WERI-Rb-1 (cell line): ENCODE results near the gene CCDC78.

Experiments
- DNase-seq: peaks from one replicate; pipeline ENCODE4 v3.0.0-alpha.2; 2020
- H3K27ac ChIP-seq: fragments of 250-450 bp; sonication (Bioruptor Pico); 2 replicates; pipeline ENCODE4 v1.5.1; 2020; ENCODE audit warnings: mild to moderate bottlenecking, moderate library complexity
- H3K27me3 ChIP-seq: fragments of 250-450 bp; sonication (Bioruptor Pico); 2 replicates; pipeline ENCODE4 v1.5.1; 2021; ENCODE audit warnings: mild to moderate bottlenecking, low read depth, moderate library complexity; ENCODE audit not compliant: insufficient read depth, severe bottlenecking
- H3K36me3 ChIP-seq: fragments of 250-450 bp; sonication (Bioruptor Pico); 2 replicates; pipeline ENCODE4 v1.5.1; 2020; ENCODE audit warnings: mild to moderate bottlenecking, moderate library complexity
- H3K4me3 ChIP-seq: 2 replicates; pipeline ENCODE4 v1.5.1; 2011; ENCODE audit warnings: low read depth, mild to moderate bottlenecking, control low read depth, low read length
- H3K9me3 ChIP-seq: fragments of 250-450 bp; sonication (Bioruptor Pico); 2 replicates; pipeline ENCODE4 v1.5.1; 2021; ENCODE audit warnings: mild to moderate bottlenecking, moderate library complexity; ENCODE audit not compliant: severe bottlenecking
- TF ChIP-seq, protein P1 (sequence below): IDR thresholded peaks from 2 replicates; pipeline ENCODE4 v1.5.1; 2011; ENCODE audit warnings: low read depth, mild to moderate bottlenecking, control low read depth, inconsistent platforms, low read length

CCDC78 gene

DNA sequence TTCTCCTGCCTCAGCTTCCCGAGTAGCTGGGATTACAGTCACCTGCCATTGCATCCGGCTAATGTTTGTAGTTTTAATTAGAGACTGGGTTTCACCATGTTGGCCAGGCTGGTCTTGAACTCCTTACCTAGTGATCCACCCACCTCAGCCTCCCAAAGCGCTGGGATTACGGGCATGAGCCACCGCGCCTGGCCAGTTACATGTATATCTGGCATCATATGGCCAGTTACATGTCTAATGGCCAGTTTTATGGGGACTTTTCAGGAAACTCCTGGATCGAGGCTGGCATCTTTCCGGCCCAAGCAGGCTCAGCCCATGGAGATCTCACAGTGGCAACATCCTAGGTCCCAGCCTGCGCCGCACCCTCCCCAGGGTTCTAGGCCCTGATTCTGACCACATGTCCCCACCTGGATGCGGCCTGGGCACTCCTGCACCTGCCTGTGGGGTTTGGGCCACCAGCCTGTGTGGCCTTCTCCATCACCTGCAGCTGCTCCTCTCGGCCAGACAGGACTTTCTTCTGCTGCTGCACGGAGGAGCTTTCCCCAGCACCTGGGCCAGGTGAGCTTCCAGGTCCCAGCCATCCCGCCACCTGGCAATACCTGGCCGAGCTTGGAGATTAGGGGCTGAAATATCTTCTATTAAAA lies 15.9 kb upstream of the CCDC78 start:
- H3K4me3 ChIP-seq, result no peak overlapping the region
- no peak overlapping the region for H3K27ac ChIP-seq
- TF ChIP-seq, protein P1, sequence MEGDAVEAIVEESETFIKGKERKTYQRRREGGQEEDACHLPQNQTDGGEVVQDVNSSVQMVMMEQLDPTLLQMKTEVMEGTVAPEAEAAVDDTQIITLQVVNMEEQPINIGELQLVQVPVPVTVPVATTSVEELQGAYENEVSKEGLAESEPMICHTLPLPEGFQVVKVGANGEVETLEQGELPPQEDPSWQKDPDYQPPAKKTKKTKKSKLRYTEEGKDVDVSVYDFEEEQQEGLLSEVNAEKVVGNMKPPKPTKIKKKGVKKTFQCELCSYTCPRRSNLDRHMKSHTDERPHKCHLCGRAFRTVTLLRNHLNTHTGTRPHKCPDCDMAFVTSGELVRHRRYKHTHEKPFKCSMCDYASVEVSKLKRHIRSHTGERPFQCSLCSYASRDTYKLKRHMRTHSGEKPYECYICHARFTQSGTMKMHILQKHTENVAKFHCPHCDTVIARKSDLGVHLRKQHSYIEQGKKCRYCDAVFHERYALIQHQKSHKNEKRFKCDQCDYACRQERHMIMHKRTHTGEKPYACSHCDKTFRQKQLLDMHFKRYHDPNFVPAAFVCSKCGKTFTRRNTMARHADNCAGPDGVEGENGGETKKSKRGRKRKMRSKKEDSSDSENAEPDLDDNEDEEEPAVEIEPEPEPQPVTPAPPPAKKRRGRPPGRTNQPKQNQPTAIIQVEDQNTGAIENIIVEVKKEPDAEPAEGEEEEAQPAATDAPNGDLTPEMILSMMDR, result no peak
- peaks cover 12% of the 10 kb centered on the region for H3K36me3 ChIP-seq
- DNase-seq, result no peak
- no peaks in the 10 kb centered on the region for H3K9me3 ChIP-seq
- no peaks in the 10 kb centered on the region for H3K27me3 ChIP-seq

DNA sequence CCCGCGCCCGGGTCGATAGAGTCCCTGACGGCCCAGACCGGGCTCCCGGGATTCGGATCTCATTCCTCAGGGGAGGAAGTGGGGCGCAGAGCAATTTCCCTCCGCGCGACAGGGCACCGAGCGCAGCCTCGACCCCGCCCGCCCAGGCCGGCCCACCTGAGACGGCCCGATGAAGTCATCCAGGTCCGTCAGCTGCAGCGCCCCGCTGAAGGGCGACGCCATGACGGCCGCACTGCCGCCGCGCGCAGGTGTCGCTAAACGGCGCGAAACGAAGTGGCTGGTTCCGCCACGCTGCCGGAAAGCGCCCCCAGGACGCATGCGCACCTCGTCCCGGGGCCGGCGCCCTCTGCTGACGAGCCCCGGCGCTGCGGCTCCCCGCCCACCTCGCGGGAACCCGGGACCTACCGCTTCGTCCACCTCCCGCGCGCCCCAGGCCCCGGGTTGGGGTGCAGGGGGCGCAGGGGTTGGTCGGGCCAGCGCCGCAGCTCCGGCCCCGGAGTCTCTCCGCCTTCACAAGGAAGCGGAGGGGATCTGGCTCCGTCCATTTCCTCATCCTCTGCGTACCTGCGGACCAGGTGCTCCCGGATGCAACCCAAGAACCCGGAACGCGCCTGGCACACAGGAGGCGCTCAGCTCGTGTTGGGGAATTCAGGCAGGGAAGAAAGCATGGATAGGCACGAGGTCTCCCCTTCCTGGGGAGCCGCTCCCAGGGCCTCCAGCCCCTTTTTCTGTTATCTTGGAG lies 14.7 kb upstream of the CCDC78 start, which contains the start of gene CIAO3:
Gene CIAO3, minus strand, starts transcription at position 234 of the 742 bp plus-strand sequence. Its CDS starts 12 bp downstream, at position 222.
- TF ChIP-seq, protein P1, result peak; percentile 92
- peak; percentile 89 for DNase-seq

DNA sequence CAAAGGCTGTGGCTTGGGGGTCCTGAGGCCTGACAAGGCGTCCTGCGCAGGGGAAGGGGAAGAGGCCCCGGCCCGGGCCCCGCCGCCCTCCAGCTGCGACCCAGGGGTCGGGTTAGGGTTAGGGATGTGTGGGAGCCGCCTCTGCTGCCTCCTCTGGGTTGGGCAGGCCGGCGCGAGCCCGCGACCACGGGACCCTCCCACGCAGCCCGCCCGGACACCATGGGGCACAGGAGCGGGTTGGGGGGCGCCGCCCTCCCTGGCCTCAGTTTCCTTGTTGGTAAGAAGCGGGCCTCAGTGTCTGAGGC lies 14.2 kb upstream of the CCDC78 start:
- TF ChIP-seq, protein P1, result no peak
- Histone ChIP-seq H3K4me3 (peak overlapping the region; percentile 95), H3K9me3 (no peaks in the 10 kb centered on the region), H3K27ac (peak overlapping the region; percentile 69), H3K27me3 (no peaks in the 10 kb centered on the region), H3K36me3 (peaks cover 25% of the 10 kb centered on the region)
- no peak for DNase-seq

More for the DNA sequence above, 14.7 kb upstream of the CCDC78 start, which contains the start of gene CIAO3:
- Histone ChIP-seq H3K36me3 (peaks cover 20% of the 10 kb centered on the region), H3K9me3 (no peaks in the 10 kb centered on the region), H3K27me3 (no peaks in the 10 kb centered on the region), H3K27ac (peak within 1 kb of the TSS; percentile 69), H3K4me3 (peak within 1 kb of the TSS; percentile 95)

DNA sequence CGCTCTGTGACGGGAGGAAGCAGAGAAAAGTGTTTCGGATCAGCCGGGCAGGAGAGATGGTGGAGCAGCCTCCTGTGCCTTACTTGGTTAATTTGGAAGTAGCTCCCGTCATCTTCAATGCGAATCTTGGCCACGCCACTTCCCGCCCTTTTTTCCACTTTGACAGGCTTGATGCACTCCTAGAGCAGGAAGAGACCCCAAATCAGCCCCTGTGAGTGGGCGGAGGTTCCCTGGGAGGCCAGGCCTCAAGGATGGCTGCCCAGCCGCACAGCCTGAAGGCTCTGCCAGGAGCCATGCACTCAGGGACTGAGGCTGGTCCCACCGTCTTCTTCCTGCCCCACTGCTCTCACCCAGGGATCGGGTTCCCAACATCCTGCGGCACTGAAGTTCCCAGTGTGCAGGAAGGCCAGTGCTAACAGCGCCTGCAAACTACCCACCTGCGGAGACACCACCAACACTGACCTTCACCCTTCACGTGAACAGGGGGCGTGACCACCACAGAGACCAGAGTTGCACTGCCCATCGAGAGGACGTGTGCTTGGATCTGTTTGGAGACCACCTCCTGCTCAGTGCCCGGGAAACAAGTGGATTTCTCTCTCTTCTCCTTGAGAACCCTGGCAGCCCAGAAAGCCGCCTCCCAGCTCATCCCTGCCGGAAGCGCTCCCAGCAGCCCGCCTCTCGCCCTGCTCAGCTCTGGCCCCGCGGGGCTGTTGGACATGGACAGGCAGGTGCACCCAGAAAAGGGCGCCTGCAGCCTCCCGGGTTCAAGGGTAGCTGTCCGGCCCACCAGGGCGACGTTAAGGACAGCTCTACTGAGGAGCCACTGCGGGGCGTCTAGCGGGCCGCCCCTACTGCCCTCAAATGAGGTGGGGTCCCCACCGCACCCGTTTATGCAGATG lies 13.6 kb upstream of the CCDC78 start:
- H3K27me3 ChIP-seq, result no peaks in the 10 kb centered on the region

DNA sequence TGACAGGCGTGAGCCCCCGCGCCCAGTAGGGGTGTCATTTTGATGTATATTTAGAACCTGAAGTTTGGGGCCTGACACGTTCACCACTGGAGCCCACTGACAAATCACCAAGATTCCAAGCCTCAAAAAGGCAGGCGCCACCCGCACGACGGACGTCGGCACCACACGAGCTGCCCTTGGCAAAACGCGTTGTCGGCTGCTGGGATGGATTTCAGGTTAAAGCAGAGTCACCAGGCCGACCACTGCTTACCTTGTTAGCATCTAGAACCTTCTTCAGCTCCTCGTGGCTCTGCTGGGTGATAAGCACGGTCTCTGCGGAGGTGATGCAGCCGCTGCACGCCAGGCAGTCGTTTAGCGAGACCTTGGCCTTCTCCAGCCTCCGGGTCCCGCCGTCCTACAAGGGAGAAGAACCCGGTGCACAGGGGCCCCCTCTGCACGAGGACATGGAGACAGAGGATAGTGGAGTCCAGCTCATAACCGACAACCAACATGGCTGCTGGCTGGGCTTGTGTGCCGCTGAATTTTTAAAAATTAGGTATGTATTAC lies 10.8 kb upstream of the CCDC78 start:
- Histone ChIP-seq H3K36me3 (peaks cover 48% of the 10 kb centered on the region), H3K4me3 (no peak overlapping the region), H3K27me3 (no peaks in the 10 kb centered on the region), H3K27ac (no peak overlapping the region), H3K9me3 (no peaks in the 10 kb centered on the region)
- TF ChIP-seq, protein P1, result no peak
- DNase-seq, result no peak

More for the DNA sequence above, 13.6 kb upstream of the CCDC78 start:
- Histone ChIP-seq H3K27ac (no peak overlapping the region), H3K36me3 (peaks cover 27% of the 10 kb centered on the region), H3K4me3 (peak overlapping the region; percentile 95), H3K9me3 (no peaks in the 10 kb centered on the region)
- TF ChIP-seq, protein P1, result no peak
- DNase-seq, result no peak
